CD4-positive, alpha-beta T cell treated with Interleukin-6 at 100 ng/mL for 8 hours (primary cell): ENCODE results near the gene LRRC34.
A peak's percentile ranks its signal among the peaks of the same experiment; 100 is the strongest.

Source experiments
- DNase-seq: peaks from one replicate; pipeline ENCODE4 v3.0.0-alpha.2; 2020; ENCODE audit warnings: mixed read lengths, low spot score

Gene LRRC34

DNA sequence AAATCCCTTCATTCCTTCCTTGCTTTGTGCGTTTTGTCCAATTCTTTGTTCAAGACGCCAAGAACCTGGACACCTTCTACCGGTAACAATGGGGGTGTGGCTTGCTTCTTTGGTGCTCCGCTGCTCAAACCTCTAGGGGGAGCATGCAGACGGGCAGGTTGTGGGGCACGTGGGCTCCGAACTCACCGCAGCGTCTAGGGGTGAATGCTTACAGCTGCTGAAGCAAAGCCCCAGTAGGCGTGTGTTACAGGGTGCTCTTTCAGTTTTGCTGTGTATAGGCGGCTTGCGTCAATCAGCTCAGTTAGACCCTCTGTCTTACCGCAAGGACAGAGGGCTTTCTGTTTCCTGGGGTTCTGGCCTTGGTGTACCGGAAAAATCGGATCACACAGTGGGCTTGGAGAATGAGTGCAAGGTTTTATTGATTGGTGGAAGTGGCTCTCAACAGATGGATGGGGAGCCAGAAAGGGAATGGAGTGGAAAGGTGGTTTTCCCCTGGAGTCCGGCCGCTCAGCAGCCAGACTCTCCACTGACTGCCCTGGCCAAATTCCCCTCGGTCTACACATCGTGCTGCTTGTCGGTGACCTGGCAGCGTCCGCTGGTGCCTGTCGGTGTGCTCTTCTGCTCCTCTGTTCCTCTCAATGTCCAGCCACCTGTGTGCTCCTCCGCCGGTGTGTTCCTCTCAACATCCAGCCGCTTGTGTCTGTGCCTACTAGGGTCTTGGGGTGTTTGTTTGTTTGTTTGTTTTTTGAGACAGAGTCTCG lies 1.2 kb upstream of the LRRC34 start:
- peak; percentile 73 for DNase-seq

DNA sequence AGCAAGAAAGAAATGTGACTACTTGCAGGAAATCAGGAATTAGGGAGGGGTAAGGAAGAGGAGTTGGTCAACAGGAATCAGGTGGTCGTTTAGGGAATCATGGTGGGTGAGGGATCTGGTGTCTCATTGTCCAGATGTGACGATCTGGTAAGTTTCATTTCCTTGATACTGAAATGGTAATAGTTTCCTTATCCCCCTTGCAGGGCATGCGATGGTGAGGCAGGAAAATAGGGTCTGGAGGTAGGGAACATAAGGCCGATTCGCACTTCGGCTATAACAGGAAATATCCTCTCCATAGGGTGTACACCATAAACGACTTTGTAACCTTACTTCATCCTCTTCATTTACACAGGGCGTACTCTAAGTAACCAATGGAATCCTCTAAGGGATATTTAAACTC lies 574 bp upstream of the LRRC34 start:
- DNase-seq = no peak

DNA sequence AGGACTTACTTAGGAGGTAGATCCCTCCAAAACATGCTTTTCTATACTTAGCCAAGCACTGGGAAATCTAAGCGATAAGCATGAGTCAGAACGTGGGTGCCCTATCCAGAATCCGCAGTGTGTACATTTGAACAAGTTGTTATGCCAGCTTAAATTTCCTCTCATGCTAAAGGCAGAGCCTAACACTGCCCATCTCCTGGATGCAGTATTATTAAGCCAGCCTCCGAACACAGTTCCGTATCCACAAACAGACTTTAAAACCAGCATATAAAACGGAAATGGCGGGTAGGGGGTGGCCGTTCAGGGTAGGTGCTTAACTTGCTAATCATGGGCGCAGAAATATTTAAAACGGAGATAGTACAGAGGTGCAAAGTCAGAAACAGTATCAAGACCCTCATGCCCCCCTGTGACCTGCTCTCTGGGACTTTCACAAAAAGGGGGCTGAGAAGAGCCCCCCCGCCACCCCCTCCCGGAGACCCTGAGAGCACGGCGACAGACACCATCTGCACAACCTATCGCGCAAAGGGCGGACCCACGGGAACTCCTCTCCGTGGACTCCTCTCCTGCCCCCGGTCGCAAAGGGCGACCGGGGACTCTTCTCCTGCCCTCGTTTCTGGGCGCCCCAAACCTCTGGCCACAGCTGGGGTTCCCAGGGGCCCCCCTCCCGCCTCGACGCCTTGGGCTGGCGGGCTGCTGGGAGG lies 923 bp downstream of the LRRC34 start:
- DNase-seq = no peak

DNA sequence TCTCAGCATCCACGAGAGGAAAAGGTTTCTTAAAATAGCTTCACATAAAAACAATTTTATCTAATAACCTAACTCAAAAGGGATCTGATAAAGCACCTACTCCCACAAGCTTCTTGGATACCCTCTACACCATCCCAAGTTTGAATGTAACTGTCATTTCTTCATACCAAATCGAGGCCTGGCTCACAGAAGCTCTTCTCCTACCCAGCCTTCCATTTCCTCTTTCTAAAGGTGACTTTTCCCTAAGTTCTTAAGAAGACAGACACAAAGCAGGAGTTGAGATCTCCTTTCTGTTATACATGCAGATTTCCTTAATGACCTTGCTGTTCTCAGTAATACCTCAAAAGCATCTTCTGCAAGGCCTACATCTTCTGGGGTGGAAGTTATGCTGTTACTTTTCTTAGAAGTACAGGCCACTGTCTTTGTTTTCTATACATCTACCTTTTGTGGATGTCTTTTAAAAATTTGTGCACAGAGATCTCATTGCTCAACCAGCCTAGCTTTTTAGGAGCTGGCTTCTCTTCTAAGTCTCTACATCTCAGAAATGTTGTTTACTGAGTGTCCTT lies 3.4 kb downstream of the LRRC34 start:
- DNase-seq = no peak

DNA sequence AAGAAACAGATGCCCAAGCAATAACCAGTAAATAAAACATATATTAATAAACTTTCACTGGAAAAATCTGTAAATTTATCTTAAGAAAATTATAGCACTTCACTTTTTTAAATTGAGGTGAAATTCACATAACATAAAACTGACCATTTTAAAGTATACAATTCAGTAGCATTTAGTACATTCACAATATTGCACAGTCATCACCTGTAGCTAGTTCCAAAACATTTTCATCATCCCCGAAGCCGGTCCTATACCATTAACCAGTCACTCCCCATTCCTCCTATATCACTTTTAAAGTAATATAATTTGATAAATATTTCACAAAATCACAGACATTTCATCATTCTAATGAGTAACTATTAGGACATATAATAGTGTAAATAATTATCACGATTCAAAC lies 8.0 kb downstream of the LRRC34 start:
- DNase-seq = no peak

DNA sequence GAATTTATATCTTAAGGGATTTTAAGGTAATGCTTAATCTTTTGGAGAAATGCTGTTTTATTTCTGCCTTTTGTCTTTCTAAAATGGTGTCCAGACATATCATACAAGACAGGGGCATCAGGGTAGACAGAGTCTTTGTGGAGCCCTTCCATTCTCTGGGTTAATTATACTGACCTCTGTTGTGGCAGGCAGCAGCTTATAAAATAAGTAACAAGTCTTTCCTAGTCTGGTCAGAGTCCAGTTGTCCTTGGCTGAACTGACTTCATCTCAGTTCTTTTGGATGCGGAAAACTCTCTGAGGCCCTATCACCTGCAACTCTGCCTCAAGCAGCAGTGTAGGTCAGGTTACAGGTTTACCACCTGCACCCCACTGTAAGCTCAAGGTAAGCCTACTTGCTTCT lies 20.3 kb downstream of the LRRC34 start:
- DNase-seq = no peak

DNA sequence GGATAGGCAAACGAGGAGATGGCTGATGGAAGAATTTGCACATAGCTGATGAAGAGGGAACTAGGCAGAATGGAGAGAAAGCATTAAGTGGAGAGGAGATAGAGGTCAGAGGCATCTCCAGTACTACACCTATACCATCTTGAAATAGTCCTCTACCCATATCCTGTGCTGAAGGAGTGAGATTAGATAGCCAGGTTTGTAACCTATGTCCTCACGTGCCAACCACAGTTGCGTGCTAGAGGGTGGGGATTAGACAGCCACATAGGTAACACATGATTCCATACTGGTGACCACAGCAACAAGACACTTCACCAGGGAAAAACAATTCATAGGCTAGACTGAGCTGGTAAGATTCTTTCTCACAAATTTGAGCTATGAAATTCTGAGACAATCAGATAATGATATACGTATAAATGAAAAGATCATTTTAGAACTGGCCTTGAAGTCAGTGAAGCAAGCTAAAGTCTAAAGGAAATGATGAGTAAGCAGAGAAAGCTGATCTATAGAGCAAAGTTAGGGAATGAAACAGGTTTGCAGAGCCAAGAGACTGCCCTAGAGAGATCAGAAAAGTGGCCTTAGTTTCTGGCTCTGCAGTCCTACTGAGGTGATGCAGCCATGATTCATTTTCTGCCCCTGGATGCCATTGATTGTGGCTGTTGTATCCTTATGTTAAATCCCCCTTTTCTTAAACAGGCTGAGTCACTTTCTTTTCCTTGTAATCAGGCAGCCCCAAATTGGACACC lies 21.8 kb downstream of the LRRC34 start:
- no peak for DNase-seq

DNA sequence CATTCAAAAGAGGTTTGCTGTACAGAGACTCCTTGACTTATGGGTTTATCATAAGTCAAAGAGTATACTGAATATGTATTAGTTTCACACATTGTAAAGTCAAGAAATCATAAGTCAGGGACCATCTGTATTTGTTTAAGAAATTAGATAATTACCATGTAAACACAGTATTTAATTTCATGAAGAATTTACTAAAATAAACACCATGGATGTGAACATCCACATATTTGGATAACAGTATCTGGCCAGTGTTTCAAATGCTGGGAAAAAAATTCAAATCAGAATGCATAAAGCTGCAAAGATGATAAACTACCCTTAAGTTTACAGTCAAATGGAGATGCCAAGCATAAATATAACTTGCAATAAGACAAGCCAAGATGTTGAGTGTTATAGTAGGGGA lies 22.5 kb downstream of the LRRC34 start:
- DNase-seq = no peak

DNA sequence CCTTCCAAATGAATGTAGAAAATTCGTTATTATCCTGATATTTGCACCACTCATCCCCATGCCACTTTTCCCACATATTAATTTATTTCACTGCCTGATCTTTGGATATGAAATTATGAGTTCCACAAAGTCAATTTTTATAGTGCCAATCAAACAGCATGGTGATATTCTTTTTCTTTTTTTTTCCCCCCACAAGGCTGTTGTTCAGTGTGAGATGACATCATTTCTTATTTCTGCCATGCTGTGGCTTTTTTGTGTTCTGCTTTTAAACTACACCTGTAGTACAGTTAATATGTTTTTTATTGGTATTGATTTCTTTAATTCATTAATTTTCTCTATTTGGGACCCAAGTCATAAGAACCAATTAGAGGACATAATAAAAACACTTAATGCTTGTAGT lies 24.9 kb downstream of the LRRC34 start:
- no peak for DNase-seq

DNA sequence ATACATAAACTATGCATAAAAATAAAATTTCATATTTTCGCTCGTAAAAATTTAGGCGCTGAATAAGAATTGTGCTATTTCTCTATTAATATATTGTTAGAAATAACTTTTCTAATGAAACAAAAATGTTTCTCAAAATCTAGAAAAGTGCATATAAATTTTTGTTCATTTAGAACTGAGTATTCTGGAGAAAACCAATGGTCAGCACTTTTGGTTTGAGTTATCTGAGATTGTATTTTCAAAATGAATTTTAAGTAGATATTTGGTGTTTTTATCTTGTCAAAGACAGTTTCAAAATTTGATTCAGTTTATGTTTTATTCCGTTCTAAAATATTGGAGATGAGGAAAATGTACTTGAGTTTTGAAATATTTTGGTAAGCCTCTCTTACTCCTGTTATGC lies 25.6 kb downstream of the LRRC34 start:
- no peak for DNase-seq

DNA sequence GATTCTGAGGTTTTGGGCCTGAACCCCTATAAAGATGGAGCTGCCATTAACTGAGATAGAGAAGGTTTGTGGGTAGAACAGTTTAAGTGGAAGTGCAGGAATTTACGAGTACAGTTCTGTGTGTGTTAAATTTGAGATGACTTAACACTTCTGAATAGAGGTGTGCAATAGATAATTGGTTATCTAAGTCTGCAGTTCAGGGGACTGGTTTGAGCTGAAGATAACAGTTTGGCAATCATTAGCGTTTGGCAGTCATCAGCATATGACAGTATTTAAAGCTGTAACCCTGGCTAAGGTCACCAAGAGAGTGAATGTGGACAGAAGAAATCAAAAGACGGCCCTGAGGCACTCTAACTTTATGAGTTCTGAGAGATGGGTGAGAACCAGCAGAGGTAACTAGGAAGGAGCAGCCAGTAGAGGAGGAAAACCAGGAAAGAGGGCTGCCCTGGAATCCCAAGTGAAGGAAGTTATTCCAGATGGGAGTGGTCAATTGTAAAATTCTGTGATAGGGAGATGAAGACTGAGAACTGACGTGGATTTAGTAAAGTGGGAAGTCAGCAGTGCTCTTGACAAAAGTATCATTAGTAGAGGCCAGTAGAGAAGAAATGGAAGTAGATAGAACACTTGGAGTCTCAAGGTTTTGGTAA lies 31.4 kb downstream of the LRRC34 start:
- DNase-seq = no peak

DNA sequence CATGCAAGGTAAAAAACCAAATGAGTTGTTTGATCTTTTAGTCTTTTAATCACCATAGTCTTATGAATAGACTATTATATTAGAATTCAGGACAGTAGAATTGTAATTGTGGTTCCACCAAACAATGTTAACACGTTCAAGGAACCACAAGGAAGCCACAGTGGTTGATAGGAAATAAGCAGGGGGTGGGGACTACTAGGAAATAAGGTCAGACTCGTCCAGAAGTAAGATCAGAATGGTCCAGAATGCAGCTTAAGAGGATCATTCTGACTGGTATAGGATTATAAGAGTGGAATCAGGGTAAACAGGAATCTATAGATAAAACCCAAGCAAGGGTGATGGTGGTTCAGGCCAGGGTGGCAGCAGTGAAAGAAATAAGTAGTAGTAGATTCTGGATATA lies 32.0 kb downstream of the LRRC34 start:
- no peak for DNase-seq

DNA sequence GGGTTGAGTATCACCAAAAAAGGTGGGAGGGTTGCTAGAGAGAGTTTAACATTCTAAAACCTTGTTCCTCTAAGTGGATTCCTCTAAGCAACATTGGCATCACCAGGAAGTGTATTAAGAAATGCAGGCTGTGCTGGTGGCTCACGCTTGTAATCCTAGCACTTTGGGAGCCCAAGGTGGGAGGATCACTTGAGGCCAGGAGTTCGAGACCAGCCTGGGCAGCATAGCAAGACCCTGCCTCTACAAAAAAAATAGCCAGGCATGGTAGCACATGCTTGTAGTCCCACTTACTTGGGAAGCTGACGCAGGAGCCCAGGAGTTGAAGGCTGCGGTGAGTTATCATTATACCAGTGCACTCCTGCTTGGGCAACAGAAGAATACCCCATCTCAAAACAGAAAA lies 34.9 kb downstream of the LRRC34 start:
- DNase-seq = no peak

DNA sequence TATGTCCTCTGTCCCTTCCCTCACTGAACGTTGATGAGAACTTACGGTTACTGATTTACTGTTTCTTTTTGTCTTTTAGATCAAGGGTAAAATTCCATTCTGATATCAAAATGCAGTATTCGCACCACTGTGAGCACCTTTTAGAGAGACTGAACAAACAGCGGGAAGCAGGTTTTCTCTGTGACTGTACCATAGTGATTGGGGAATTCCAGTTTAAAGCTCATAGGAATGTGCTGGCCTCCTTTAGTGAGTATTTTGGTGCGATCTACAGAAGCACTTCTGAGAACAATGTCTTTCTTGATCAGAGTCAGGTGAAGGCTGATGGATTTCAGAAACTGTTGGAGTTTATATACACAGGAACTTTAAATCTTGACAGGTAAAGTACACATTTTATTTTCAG lies 38.5 kb downstream of the LRRC34 start:
- no peak for DNase-seq

DNA sequence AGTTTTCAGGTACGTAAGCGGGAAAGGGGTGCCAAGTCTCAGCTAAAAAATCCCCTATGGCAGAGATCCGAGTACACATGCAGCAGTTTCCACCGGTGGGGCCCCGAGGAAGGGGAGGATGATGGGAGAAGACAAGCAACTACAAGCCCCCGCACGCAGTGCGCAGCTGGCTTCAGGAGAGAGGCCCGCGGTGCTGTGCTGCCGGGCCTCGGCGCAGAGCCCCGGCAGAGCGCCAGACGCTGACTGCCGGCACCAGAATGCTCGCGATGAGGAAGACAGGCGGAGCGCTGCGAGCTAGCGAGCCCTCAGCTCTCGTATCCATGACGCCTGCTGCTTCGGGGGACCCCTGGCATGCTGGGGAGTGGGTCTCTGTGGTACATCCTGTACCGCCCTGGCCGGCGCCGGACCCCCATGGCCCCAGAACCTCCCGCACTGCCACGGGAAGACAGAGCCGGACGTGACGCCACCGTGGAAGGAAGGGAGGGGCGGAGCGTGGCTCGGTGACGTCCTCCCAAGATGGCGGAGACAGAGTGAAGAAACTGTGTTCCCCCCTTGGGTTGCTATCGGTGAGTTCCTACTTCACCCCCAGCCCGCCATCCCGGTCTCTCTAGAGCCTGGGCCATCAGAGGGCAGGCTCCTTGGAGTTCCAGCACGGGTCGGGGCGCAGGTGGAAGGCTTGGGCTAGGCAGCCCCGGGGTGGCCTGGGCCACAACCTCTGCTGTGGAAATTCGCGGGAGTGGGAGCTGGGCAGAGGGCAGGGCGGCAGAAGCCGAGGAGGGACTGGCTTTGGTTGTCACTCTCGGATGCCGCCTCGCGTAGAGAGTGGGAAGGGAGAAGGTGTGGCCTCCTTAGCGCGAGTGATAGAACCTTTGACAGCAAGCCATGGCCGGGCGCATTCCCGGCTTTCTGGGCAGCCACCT lies 39.5 kb downstream of the LRRC34 start, which contains the start of gene MYNN:
Gene MYNN, plus strand, starts transcription at position 500 of the 920 bp plus-strand sequence. CDS start 900 bp downstream, outside the sequence.
- DNase-seq = peak; percentile 88

DNA sequence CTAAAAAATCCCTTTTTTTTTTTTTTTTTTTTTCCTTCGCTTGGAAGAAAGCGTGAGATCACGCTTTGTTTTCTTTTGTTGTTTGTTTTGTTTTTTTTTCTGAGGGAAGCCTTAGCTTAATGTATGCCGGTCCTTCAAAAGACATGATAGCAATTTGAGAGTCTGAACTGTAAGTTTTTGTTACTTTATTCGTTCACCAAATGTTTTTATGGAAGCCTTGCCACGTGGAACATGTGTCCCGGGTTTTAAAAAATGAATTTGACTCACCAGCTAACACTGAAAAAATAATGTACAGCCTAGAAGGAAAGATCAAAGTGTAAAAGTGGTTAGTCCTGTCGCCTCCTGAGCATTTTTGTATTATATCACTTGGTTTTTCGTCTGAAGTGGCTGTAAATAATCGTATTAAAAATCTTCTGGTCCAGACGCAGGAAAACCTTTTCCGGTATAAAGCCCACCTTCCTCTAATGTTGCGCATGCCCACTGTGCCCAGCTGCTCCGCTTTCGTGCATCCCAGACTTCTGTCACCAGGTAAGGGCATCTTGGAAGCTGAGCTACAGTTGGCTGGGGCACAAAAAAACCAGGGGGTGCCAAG lies 40.3 kb downstream of the LRRC34 start:
- peak; percentile 54 for DNase-seq

DNA sequence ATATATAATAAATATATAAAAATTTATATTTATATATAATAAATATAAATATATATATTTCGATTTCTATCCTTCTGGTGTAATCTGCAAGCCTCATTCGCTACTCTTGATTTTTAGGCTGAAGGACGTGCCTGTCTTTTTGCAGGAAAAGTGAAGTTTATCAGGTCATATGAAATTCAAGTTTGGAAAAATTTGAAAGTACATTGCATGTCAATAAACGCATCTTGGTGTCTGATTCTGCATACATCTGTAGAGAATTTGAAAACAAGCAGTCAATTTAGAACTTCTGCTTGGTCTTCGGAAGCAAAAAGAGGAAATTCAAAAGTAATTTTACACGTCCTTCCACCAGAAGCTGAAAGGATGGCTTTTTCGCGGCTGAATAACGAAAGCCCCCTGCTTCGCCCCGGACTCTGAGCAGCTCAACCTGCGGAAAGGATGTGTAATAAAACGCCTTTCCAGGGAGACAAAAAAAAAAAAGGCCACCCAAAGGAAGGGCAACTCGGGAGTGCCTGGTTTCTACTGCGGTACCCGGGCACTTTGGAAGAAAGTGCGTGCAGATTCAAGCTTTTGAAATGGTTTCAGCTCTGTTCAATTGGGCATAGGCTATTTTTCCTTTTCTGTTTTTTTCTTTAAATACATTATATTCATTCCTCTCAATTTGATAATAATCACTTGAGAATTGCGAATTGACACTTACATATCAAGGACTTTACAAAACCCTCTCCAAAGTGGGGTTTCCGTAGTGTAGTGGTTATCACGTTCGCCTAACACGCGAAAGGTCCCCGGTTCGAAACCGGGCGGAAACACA lies 41.0 kb downstream of the LRRC34 start:
- DNase-seq = peak; percentile 77

DNA sequence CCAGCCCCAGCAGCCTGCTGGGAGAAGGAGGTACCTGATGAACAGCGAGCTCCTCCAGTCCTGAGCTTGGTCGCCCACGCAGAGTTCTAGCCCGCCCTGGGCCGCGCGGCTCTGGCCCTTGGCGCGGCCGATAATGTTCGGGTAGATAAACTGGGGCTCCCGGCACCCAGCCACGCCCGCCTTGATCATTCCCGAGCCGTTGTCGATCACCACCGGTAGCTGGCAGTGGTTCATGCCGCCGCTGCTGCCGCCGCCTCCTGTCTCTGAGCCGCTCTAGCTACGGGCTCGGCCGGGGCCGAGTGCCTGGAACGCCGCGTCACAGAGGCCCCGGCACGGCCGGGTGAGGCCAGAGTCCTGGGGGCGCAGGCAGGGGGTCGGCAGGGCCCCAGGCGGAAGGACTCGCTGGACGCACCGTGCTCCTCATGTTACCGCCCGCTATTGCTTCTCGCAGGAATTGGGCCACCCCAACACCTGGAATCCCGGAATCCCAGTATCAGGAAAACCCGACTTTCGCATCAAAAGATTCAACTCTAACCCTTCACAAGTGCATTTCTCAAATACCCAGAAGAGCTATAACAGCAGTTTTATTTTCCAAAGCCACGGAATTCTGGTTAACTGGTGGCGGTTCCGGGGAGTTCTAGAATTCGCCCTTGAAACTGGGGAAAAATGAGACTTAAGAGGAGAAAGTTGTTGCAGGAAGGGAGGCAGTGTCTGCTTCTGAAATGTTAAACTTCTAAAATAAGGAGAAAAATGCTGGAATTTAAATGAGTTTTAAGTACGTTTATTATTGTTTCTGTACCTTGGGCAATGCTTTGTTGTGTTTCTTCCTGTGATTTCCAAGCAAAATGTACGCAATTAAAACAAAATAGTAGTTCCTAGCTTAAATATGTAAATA lies 43.2 kb downstream of the LRRC34 start, which contains the start of gene ACTRT3:
Gene ACTRT3, minus strand, starts transcription at position 275 of the 895 bp plus-strand sequence. Its CDS starts 41 bp downstream, at position 234.
- DNase-seq = peak; percentile 52
